Ureter (tissue), 1 donor: ENCODE data around the gene C12orf75. TPM values are rescaled to one million over a fixed set of nuclear protein-coding genes. Genes with fewer than 3 reads are reported as not detected.
"Not testable (repeated sequence)": the region's sequence is repeated elsewhere in the genome, so short reads cannot be mapped to it uniquely, and the experiment has no call there.

Experiments used
- DNase-seq: peaks from one replicate; pipeline ENCODE4 v3.0.0-alpha.2; 2020; ENCODE audit warnings: low spot score
- total RNA-seq: library from RNA; stranded (reverse); gene quantifications from one replicate; pipeline ENCODE4 v1.2.4, GENCODE V29; 2023
- donor health status: DM: yes; HTN: yes; CAD: no.

The C12orf75 gene
- total RNA-seq, 1 donor from 2014 or later, result 31.3 TPM

GRCh38 chr12:105310476-105311085 is 19.9 kb upstream of the C12orf75 start:
- DNase-seq, result not testable (repeated sequence)

- not testable (repeated sequence) for DNase-seq
Measured at GRCh38 chr12:105311936-105312335, 18.6 kb upstream of the C12orf75 start.

GRCh38 chr12:105313755-105314154 is 16.7 kb upstream of the C12orf75 start:
- not testable (repeated sequence) for DNase-seq

- DNase-seq, result no peak
Measured at GRCh38 chr12:105315130-105315529, 15.4 kb upstream of the C12orf75 start.

GRCh38 chr12:105315726-105316125 is 14.8 kb upstream of the C12orf75 start:
- no peak for DNase-seq

GRCh38 chr12:105316931-105317852 is 13.3 kb upstream of the C12orf75 start:
- no peak for DNase-seq

GRCh38 chr12:105317942-105318621 is 12.4 kb upstream of the C12orf75 start:
- DNase-seq, result no peak

- no peak for DNase-seq
Measured at GRCh38 chr12:105318651-105319483, 11.6 kb upstream of the C12orf75 start.

GRCh38 chr12:105319691-105320209 is 10.7 kb upstream of the C12orf75 start:
- DNase-seq, result no peak

- no peak for DNase-seq
Measured at GRCh38 chr12:105321125-105321524, 9.4 kb upstream of the C12orf75 start.

- DNase-seq, result no peak
Measured at GRCh38 chr12:105322070-105322469, 8.4 kb upstream of the C12orf75 start.

- DNase-seq, result no peak
Measured at GRCh38 chr12:105324704-105325103, 5.8 kb upstream of the C12orf75 start.

GRCh38 chr12:105325117-105325516 is 5.4 kb upstream of the C12orf75 start:
- DNase-seq, result no peak

- no peak for DNase-seq
Measured at GRCh38 chr12:105329926-105330282, 587 bp upstream of the C12orf75 start.

GRCh38 chr12:105330931-105331804 is 677 bp downstream of the C12orf75 start:
- DNase-seq, result no peak

- DNase-seq, result no peak
Measured at GRCh38 chr12:105331805-105332251, 1.3 kb downstream of the C12orf75 start.

GRCh38 chr12:105332286-105332685 is 1.8 kb downstream of the C12orf75 start:
- DNase-seq, result not testable (repeated sequence)

- DNase-seq, result no peak
Measured at GRCh38 chr12:105332925-105333324, 2.4 kb downstream of the C12orf75 start.

GRCh38 chr12:105334001-105334400 is 3.5 kb downstream of the C12orf75 start:
- no peak for DNase-seq

- DNase-seq, result no peak
Measured at GRCh38 chr12:105334582-105334981, 4.1 kb downstream of the C12orf75 start.
